ENCODE results near the gene SCRT2.

Gene SCRT2

DNA sequence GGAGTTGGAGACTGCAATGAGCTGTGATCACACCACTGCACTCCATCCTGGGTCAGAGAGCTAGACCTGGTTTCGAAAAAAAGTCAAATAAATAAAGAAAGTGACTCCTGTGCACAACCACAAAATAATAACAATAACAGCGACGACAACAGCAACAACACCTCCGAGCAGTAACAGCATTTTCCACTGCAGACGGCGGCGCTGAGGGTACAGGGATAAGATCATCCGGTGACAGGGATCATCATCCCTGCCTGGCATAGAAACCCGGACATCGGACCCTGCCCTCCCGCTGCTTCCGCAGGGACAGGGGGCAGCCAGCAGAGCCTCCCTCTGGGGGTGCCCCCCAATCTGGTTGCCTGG, 34.1 kb downstream of the SCRT2 start:
- no peak overlapping the region for H3K18ac ChIP-seq (ENCODE audit: low read depth in 1 of 2, low read length in 2 of 2)
- H3K9me3 ChIP-seq (ENCODE audit: control insufficient read depth, low read length): no peaks in the 10 kb centered on the region
- H3K4me3 ChIP-seq (ENCODE audit: insufficient read depth in 1 of 2, low read depth in 1 of 2, low read length in 2 of 2): no peak overlapping the region
- peaks cover 19 to 21% of the 10 kb centered on the region in 2 experiments for H3K27me3 ChIP-seq (ENCODE audit: control insufficient read depth in 1 of 2, insufficient read depth in 1 of 2, low read length in 2 of 2)
- H3K4me2 ChIP-seq (ENCODE audit: low read length, poor library complexity, severe bottlenecking): no peak overlapping the region
- H2BK5ac ChIP-seq (ENCODE audit: low read depth, low read length, poor library complexity, severe bottlenecking): no peak overlapping the region
- H3K14ac ChIP-seq (ENCODE audit: low read length in 2 of 2): no peak overlapping the region
- no peak overlapping the region for H2BK12ac ChIP-seq (ENCODE audit: low read length in 2 of 2)
- H4K8ac ChIP-seq (ENCODE audit: low read length): no peak overlapping the region
- no peak overlapping the region for H4K91ac ChIP-seq (ENCODE audit: low read length)
- DNase-seq: peak; percentile 51
- 35% methylated on average over 8 of the region's 12 CpGs for WGBS
- no peak overlapping the region for H2BK15ac ChIP-seq (ENCODE audit: low read depth, poor library complexity, severe bottlenecking)
- no peak overlapping the region for H3K27ac ChIP-seq (ENCODE audit: low read length, poor library complexity, severe bottlenecking)
- peaks cover 9% of the 10 kb centered on the region for H3K4me1 ChIP-seq (ENCODE audit: control insufficient read depth, insufficient read depth, low read depth, low read length)
- H3K79me1 ChIP-seq (replicated peaks; ENCODE audit: low read length, poor library complexity, severe bottlenecking): no peaks in the 10 kb centered on the region
- H3K23ac ChIP-seq (ENCODE audit: low read length in 2 of 2): no peak overlapping the region
- no peak overlapping the region for H2AK5ac ChIP-seq (ENCODE audit: low read length, severe bottlenecking)
- no peak overlapping the region for H2AFZ ChIP-seq (ENCODE audit: low read depth, low read length)
- H3K36me3 ChIP-seq (ENCODE audit: control insufficient read depth in 1 of 2, insufficient read depth in 2 of 2, low read depth in 1 of 2, low read length in 2 of 2): peaks cover 0 to under 1% of the 10 kb centered on the region in 2 experiments
- no peak overlapping the region for H2BK120ac ChIP-seq (ENCODE audit: low read depth, low read length)
- no peak overlapping the region for H3K9ac ChIP-seq (ENCODE audit: low read length)
- H3K4ac ChIP-seq (ENCODE audit: low read depth in 1 of 2, low read length in 2 of 2): no peak overlapping the region

- Histone ChIP-seq H3K36me3 (ENCODE audit: control insufficient read depth in 1 of 2, insufficient read depth in 2 of 2, low read depth in 1 of 2, low read length in 2 of 2) (no peaks in the 10 kb centered on the region), H3K4me3 (ENCODE audit: insufficient read depth in 1 of 2, low read depth in 1 of 2, low read length in 2 of 2) (no peak overlapping the region), H2BK15ac (ENCODE audit: low read depth, poor library complexity, severe bottlenecking) (no peak overlapping the region), H3K23ac (ENCODE audit: low read length in 2 of 2) (no peak overlapping the region), H3K18ac (ENCODE audit: low read depth in 1 of 2, low read length in 2 of 2) (no peak overlapping the region), H3K9ac (ENCODE audit: low read length) (no peak overlapping the region), H3K27ac (ENCODE audit: low read length, poor library complexity, severe bottlenecking) (no peak overlapping the region), H3K27me3 (ENCODE audit: control insufficient read depth in 1 of 2, insufficient read depth in 1 of 2, low read length in 2 of 2) (peaks cover 25 to 27% of the 10 kb centered on the region in 2 experiments), H3K4ac (ENCODE audit: low read depth in 1 of 2, low read length in 2 of 2) (no peak overlapping the region), H3K4me2 (ENCODE audit: low read length, poor library complexity, severe bottlenecking) (no peak overlapping the region), H4K91ac (ENCODE audit: low read length) (no peak overlapping the region), H3K4me1 (ENCODE audit: control insufficient read depth, insufficient read depth, low read depth, low read length) (peaks cover 9% of the 10 kb centered on the region), H2AFZ (ENCODE audit: low read depth, low read length) (no peak overlapping the region), H3K9me3 (ENCODE audit: control insufficient read depth, low read length) (no peaks in the 10 kb centered on the region), H3K14ac (ENCODE audit: low read length in 2 of 2) (no peak overlapping the region), H2BK5ac (ENCODE audit: low read depth, low read length, poor library complexity, severe bottlenecking) (no peak overlapping the region), H4K8ac (ENCODE audit: low read length) (no peak overlapping the region), H2BK12ac (ENCODE audit: low read length in 2 of 2) (no peak overlapping the region), H2BK120ac (ENCODE audit: low read depth, low read length) (no peak overlapping the region), H3K79me1 (replicated peaks; ENCODE audit: low read length, poor library complexity, severe bottlenecking) (no peaks in the 10 kb centered on the region), H2AK5ac (ENCODE audit: low read length, severe bottlenecking) (no peak overlapping the region)
- WGBS: 70% methylated on average over 11 of the region's 11 CpGs
- DNase-seq: no peak
Measured at GRCh38 chr20:640674-641515, 34.7 kb downstream of the SCRT2 start.

DNA sequence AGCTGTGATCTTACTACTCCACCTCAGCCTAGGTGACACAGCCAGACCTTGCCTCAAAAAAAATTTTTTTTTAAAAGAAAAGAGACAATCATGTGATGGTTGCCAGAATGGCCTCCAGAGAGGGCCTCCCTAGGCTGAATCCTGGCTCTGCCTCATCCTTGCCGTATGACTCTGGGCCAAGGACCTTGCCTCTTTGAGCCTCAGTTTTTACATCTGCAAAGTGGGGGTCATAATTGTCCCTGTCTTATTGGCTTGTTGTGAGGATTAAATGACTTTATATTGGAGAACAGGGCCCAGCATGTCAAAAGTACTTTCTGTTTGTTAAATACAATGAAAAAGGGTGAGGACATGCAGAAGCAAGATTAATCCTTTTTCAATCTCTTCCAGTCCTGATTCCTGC, 37.0 kb downstream of the SCRT2 start:
- Histone ChIP-seq H3K79me1 (replicated peaks; ENCODE audit: low read length, poor library complexity, severe bottlenecking) (no peaks in the 10 kb centered on the region), H3K18ac (ENCODE audit: low read depth in 1 of 2, low read length in 2 of 2) (no peak overlapping the region), H3K4ac (ENCODE audit: low read depth in 1 of 2, low read length in 2 of 2) (no peak overlapping the region), H3K4me2 (ENCODE audit: low read length, poor library complexity, severe bottlenecking) (no peak overlapping the region), H3K36me3 (ENCODE audit: control insufficient read depth in 1 of 2, insufficient read depth in 2 of 2, low read depth in 1 of 2, low read length in 2 of 2) (no peaks in the 10 kb centered on the region), H3K23ac (ENCODE audit: low read length in 2 of 2) (no peak overlapping the region), H4K8ac (ENCODE audit: low read length) (no peak overlapping the region), H2BK12ac (ENCODE audit: low read length in 2 of 2) (no peak overlapping the region), H3K27ac (ENCODE audit: low read length, poor library complexity, severe bottlenecking) (no peak overlapping the region), H2AK5ac (ENCODE audit: low read length, severe bottlenecking) (no peak overlapping the region), H4K91ac (ENCODE audit: low read length) (no peak overlapping the region), H2BK15ac (ENCODE audit: low read depth, poor library complexity, severe bottlenecking) (no peak overlapping the region), H3K27me3 (ENCODE audit: control insufficient read depth in 1 of 2, insufficient read depth in 1 of 2, low read length in 2 of 2) (peaks cover 45 to 49% of the 10 kb centered on the region in 2 experiments), H3K4me3 (ENCODE audit: insufficient read depth in 1 of 2, low read depth in 1 of 2, low read length in 2 of 2) (no peak overlapping the region), H2AFZ (ENCODE audit: low read depth, low read length) (no peak overlapping the region), H3K9ac (ENCODE audit: low read length) (no peak overlapping the region), H2BK120ac (ENCODE audit: low read depth, low read length) (no peak overlapping the region), H3K4me1 (ENCODE audit: control insufficient read depth, insufficient read depth, low read depth, low read length) (peaks cover 5% of the 10 kb centered on the region), H3K9me3 (ENCODE audit: control insufficient read depth, low read length) (no peaks in the 10 kb centered on the region), H2BK5ac (ENCODE audit: low read depth, low read length, poor library complexity, severe bottlenecking) (no peak overlapping the region), H3K14ac (ENCODE audit: low read length in 2 of 2) (no peak overlapping the region)
- no peak for DNase-seq
- WGBS: 100% methylated on average over 1 of the region's 1 CpG

DNA sequence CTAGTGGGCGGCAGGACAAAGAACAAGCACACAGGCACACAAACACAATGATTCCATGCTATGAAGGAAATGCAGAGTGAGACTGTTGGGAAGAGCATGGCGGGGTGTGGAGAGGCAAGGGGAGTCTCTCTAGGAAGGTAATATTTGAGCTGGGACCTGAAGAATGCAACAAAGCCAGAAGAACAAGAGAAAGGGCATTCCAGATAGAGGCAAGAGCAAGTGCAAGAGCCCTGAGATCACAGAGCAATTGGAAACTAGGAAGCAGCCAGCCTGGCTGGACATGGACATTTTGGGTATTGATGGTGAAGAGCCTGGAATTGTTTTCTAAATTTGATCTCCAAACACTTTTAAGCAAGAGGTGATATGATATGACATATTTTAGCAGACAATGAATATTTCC, 38.0 kb downstream of the SCRT2 start:
- no peak overlapping the region for H3K23ac ChIP-seq (ENCODE audit: low read length in 2 of 2)
- no peak overlapping the region for H3K14ac ChIP-seq (ENCODE audit: low read length in 2 of 2)
- no peak overlapping the region for H3K27ac ChIP-seq (ENCODE audit: low read length, poor library complexity, severe bottlenecking)
- H3K4me3 ChIP-seq (ENCODE audit: insufficient read depth in 1 of 2, low read depth in 1 of 2, low read length in 2 of 2): no peak overlapping the region
- H2BK15ac ChIP-seq (ENCODE audit: low read depth, poor library complexity, severe bottlenecking): no peak overlapping the region
- no peak overlapping the region for H3K18ac ChIP-seq (ENCODE audit: low read depth in 1 of 2, low read length in 2 of 2)
- peaks cover 3% of the 10 kb centered on the region for H3K4me1 ChIP-seq (ENCODE audit: control insufficient read depth, insufficient read depth, low read depth, low read length)
- H3K36me3 ChIP-seq (ENCODE audit: control insufficient read depth in 1 of 2, insufficient read depth in 2 of 2, low read depth in 1 of 2, low read length in 2 of 2): no peaks in the 10 kb centered on the region
- no peak overlapping the region for H2BK5ac ChIP-seq (ENCODE audit: low read depth, low read length, poor library complexity, severe bottlenecking)
- no peak for DNase-seq
- H3K4me2 ChIP-seq (ENCODE audit: low read length, poor library complexity, severe bottlenecking): no peak overlapping the region
- H3K9ac ChIP-seq (ENCODE audit: low read length): no peak overlapping the region
- H4K8ac ChIP-seq (ENCODE audit: low read length): no peak overlapping the region
- H2AFZ ChIP-seq (ENCODE audit: low read depth, low read length): no peak overlapping the region
- 87% methylated on average over 2 of the region's 2 CpGs for WGBS
- no peak overlapping the region for H2BK120ac ChIP-seq (ENCODE audit: low read depth, low read length)
- H2BK12ac ChIP-seq (ENCODE audit: low read length in 2 of 2): no peak overlapping the region
- H3K79me1 ChIP-seq (replicated peaks; ENCODE audit: low read length, poor library complexity, severe bottlenecking): no peaks in the 10 kb centered on the region
- no peak overlapping the region for H4K91ac ChIP-seq (ENCODE audit: low read length)
- no peaks in the 10 kb centered on the region for H3K9me3 ChIP-seq (ENCODE audit: control insufficient read depth, low read length)
- H3K4ac ChIP-seq (ENCODE audit: low read depth in 1 of 2, low read length in 2 of 2): no peak overlapping the region
- no peak overlapping the region for H2AK5ac ChIP-seq (ENCODE audit: low read length, severe bottlenecking)
- peaks cover 43 to 51% of the 10 kb centered on the region in 2 experiments for H3K27me3 ChIP-seq (ENCODE audit: control insufficient read depth in 1 of 2, insufficient read depth in 1 of 2, low read length in 2 of 2)

Data from mesenchymal stem cell (in vitro differentiated cells and primary cell).